Measurements from ENCODE around the gene GPATCH4. TPM values are rescaled to one million over a fixed set of nuclear protein-coding genes. Genes with fewer than 3 reads are reported as not detected.
A peak's percentile ranks its signal among the peaks of the same experiment; 100 is the strongest.
"Not testable (repeated sequence)": the region's sequence is repeated elsewhere in the genome, so short reads cannot be mapped to it uniquely, and the experiment has no call there.

The GPATCH4 gene
- total and polyA plus RNA-seq, 10 of the 15 experiments (the other 5 are each of a cell fraction or from before 2014, with no cell fraction given): 35.5 to 111 (median 73.9) TPM

GRCh38 chr1:156607344-156607743, 6.1 kb upstream of the GPATCH4 start:
- H3K36me3 ChIP-seq (ENCODE audit: control insufficient read depth in 2 of 2, insufficient read depth in 2 of 2, low read length in 1 of 2); H4K20me1 ChIP-seq (ENCODE audit: control insufficient read depth, insufficient read depth); POLR2A ChIA-PET; FAIRE-seq; H3K4me2 ChIP-seq (ENCODE audit: control insufficient read depth, insufficient read depth); H3K79me2 ChIP-seq (ENCODE audit: control insufficient read depth, insufficient read depth, low read length); H3K9ac ChIP-seq (ENCODE audit: control insufficient read depth, insufficient read depth, low read length); H3K4me3 ChIP-seq; H3K9me3 ChIP-seq (replicated peaks; ENCODE audit: control insufficient read depth, insufficient read depth, low read length); H3K27me3 ChIP-seq (replicated peaks in 1 of 2; ENCODE audit: control insufficient read depth in 2 of 2, insufficient read depth in 2 of 2, low read length in 1 of 2); H3K27ac ChIP-seq (ENCODE audit: control insufficient read depth, insufficient read depth); H2AFZ ChIP-seq (ENCODE audit: control insufficient read depth, low read depth, low read length); H3K4me1 ChIP-seq (ENCODE audit: control insufficient read depth, insufficient read depth, low read length); BruUV-seq (replicated peaks); DNase-seq (ENCODE audit: low read depth, low spot score): not testable (repeated sequence)
- ChIA-PET CTCF (interaction anchor here (0.6 to 2.1 kb wide), 21 partner anchors 9 to 222 kb away, joined by 3 to 40 read pairs (median 11); partner anchors contain the start of genes HAPLN2, IQGAP3, NAXE and TTC24), RAD21 (ENCODE audit: unreplicated experiment) (interaction anchor here (0.8 to 2.1 kb wide), 11 partner anchors 16 to 222 kb away, joined by 3 to 12 read pairs (median 8); partner anchors contain the start of gene NAXE), SMC1A (ENCODE audit: uncharacterized antibody, unreplicated experiment) (interaction anchor here (0.9 to 2.1 kb wide), 9 partner anchors 15 to 227 kb away, joined by 3 to 23 read pairs (median 8); partner anchors contain the start of gene NAXE)
- peak; percentile 28 for ATAC-seq
- peak; percentile 18 for TF ChIP-seq MEF2B (IDR thresholded peaks at IDR 0.05; ENCODE audit: partially characterized antibody, poor library complexity, severe bottlenecking)
- in situ Hi-C loops (cut with MboI): loop anchor here (5.0 to 10.0 kb wide), 2 partner anchors 153 to 220 kb away; no protein-coding TSS in a partner anchor
- 18% methylated on average over 4 of the region's 4 CpGs for WGBS (ENCODE audit: insufficient coverage, insufficient replicate concordance, low lambda C conversion rate, missing lambda C conversion rate)
- intact Hi-C loops (cut with micrococcal nuclease; ENCODE audit: unreplicated experiment): loop anchor here (10.0 kb wide), 1 partner anchor 123 kb away; no protein-coding TSS in a partner anchor

- WGBS (ENCODE audit: insufficient coverage, insufficient replicate concordance, low lambda C conversion rate, missing lambda C conversion rate): 42% methylated on average over 9 of the region's 10 CpGs
- FAIRE-seq: no peak
- TF ChIP-seq FOS (IDR thresholded peaks at IDR 0.05; ENCODE audit: borderline replicate concordance, extremely low read depth, insufficient read length) (no peak), SKIL (IDR thresholded peaks at IDR 0.05; ENCODE audit: low read depth, poor library complexity, severe bottlenecking) (no peak), CHD4 (IDR thresholded peaks at IDR 0.05) (no peak), ATF7 (IDR thresholded peaks at IDR 0.05; ENCODE audit: low read depth) (no peak), RB1 (IDR thresholded peaks at IDR 0.05; ENCODE audit: borderline replicate concordance) (no peak), SRF (IDR thresholded peaks at IDR 0.05; ENCODE audit: low read depth in 2 of 2, low read length in 2 of 2) (peak; percentile 64 to 95; a peak in 3 of 4 replicates), ZBTB40 (IDR thresholded peaks at IDR 0.05; ENCODE audit: borderline replicate concordance) (no peak)
Observed at GRCh38 chr1:156602557-156602993, 1.3 kb upstream of the GPATCH4 start.

More at GRCh38 chr1:156602557-156602993, 1.3 kb upstream of the GPATCH4 start:
- ChIA-PET CTCF (interaction anchor here (0.9 to 5.0 kb wide), 6 partner anchors 10 to 156 kb away, joined by 3 to 49 read pairs (median 8); partner anchors contain the start of gene NAXE), RAD21 (ENCODE audit: unreplicated experiment) (interaction anchor here (0.9 to 3.2 kb wide), 3 partner anchors 11 to 216 kb away, joined by 3 to 18 read pairs (median 18); partner anchors contain the start of gene NAXE), POLR2A (interaction anchor here (0.6 to 4.3 kb wide), 4 partner anchors 11 to 205 kb away, joined by 3 to 39 read pairs (median 8); partner anchors contain the start of gene NAXE), SMC1A (ENCODE audit: uncharacterized antibody, unreplicated experiment) (interaction anchor here (0.6 to 7.7 kb wide), 5 partner anchors 11 to 244 kb away, joined by 3 to 47 read pairs (median 4); partner anchors contain the start of gene NAXE)
- Histone ChIP-seq H3K4me1 (ENCODE audit: control insufficient read depth, insufficient read depth, low read length) (peaks cover 12% of the 10 kb centered on the region), H4K20me1 (ENCODE audit: control insufficient read depth, insufficient read depth) (no peaks in the 10 kb centered on the region), H3K9ac (ENCODE audit: control insufficient read depth, insufficient read depth, low read length) (no peak overlapping the region), H2AFZ (ENCODE audit: control insufficient read depth, low read depth, low read length) (peak overlapping the region; percentile 64), H3K4me2 (ENCODE audit: control insufficient read depth, insufficient read depth) (peak overlapping the region; percentile 49; the same call in 1 of the 2 replicates), H3K9me3 (replicated peaks; ENCODE audit: control insufficient read depth, insufficient read depth, low read length) (no peaks in the 10 kb centered on the region), H3K27me3 (replicated peaks in 1 of 2; ENCODE audit: control insufficient read depth in 2 of 2, insufficient read depth in 2 of 2, low read length in 1 of 2) (no peaks in the 10 kb centered on the region), H3K27ac (ENCODE audit: control insufficient read depth, insufficient read depth) (no peak overlapping the region), H3K79me2 (ENCODE audit: control insufficient read depth, insufficient read depth, low read length) (peaks cover 32% of the 10 kb centered on the region), H3K4me3 (peak overlapping the region; percentile 17; the same call in 1 of the 2 replicates), H3K36me3 (ENCODE audit: control insufficient read depth in 2 of 2, insufficient read depth in 2 of 2, low read length in 1 of 2) (peaks cover 6% of the 10 kb centered on the region in 2 experiments; a peak in 3 of 4 replicates)
- no peak for DNase-seq (ENCODE audit: low read depth, low spot score)
- intact Hi-C loops (cut with micrococcal nuclease; ENCODE audit: unreplicated experiment): loop anchor here (5.0 to 10.0 kb wide), 2 partner anchors 95 to 118 kb away; no protein-coding TSS in a partner anchor
- no peak; the same call in 2 of the 3 replicates for ATAC-seq
- no TSS peak for BruUV-seq (replicated peaks)
- in situ Hi-C loops (cut with MboI): loop anchor here (10.0 kb wide), 1 partner anchor 148 kb away; no protein-coding TSS in a partner anchor
